Measurements from ENCODE around the gene KDM5A. TPM values are rescaled to one million over a fixed set of nuclear protein-coding genes. Genes with fewer than 3 reads are reported as not detected.

KDM5A gene
- polyA plus RNA-seq, 1 of the 3 experiments (the other 2 are of a cell fraction): 6.2 TPM

- Histone ChIP-seq H3K79me2 (ENCODE audit: insufficient read depth) (no peaks in the 10 kb centered on the region), H3K27ac (ENCODE audit: low read depth in 2 of 2, low read length in 1 of 2) (no peak overlapping the region), H3K4me1 (ENCODE audit: control insufficient read depth in 1 of 2, insufficient read depth in 2 of 2, low read depth in 1 of 2, low read length in 1 of 2) (peaks cover 0 to 12% of the 10 kb centered on the region in 2 experiments; a peak in 1 of 4 replicates), H3K9ac (no peak overlapping the region), H3K4me2 (no peak overlapping the region), H3F3A (replicated peaks; ENCODE audit: insufficient read depth) (no peaks in the 10 kb centered on the region), H3K36me3 (replicated peaks in 1 of 2; ENCODE audit: control insufficient read depth in 1 of 2, insufficient read depth in 2 of 2, low read length in 1 of 2) (peaks cover 0 to 4% of the 10 kb centered on the region in 2 experiments), H2AFZ (ENCODE audit: low read depth) (no peak overlapping the region), H4K20me1 (ENCODE audit: insufficient read depth) (no peaks in the 10 kb centered on the region), H3K27me3 (ENCODE audit: insufficient read depth) (no peaks in the 10 kb centered on the region), H3K9me2 (no peaks in the 10 kb centered on the region), H3K4me3 (ENCODE audit: low read depth in 2 of 2, low read length in 1 of 2) (no peak overlapping the region), H3K9me3 (no peaks in the 10 kb centered on the region)
- ChIA-PET POLR2A (no interaction called here), CTCF (interaction anchor here (0.9 kb wide), 1 partner anchor 50 kb away, joined by 3 read pairs; no protein-coding TSS in a partner anchor)
- 66% methylated on average over 3 of the region's 3 CpGs for WGBS (ENCODE audit: low lambda C conversion rate)
- TF ChIP-seq RXRA (IDR thresholded peaks at IDR 0.05; ENCODE audit: borderline replicate concordance, low read depth) (no peak), PBX3 (IDR thresholded peaks at IDR 0.05) (no peak), GABPA (IDR thresholded peaks at IDR 0.05; ENCODE audit: low read depth) (no peak), MEF2A (IDR thresholded peaks at IDR 0.05; ENCODE audit: borderline replicate concordance, low read depth) (no peak), GATA2 (CRISPR knock-in tag; IDR thresholded peaks at IDR 0.05) (no peak), YY1 (IDR thresholded peaks at IDR 0.05; ENCODE audit: low read depth) (no peak), IRF3 (IDR thresholded peaks at IDR 0.05; ENCODE audit: low read depth, low read length) (no peak), EZH2phosphoT487 (IDR thresholded peaks at IDR 0.05; ENCODE audit: borderline replicate concordance, low read depth) (no peak)
- no peak for DNase-seq
Observed at GRCh38 chr12:269191-269590, 119.9 kb downstream of the KDM5A start.

DNA sequence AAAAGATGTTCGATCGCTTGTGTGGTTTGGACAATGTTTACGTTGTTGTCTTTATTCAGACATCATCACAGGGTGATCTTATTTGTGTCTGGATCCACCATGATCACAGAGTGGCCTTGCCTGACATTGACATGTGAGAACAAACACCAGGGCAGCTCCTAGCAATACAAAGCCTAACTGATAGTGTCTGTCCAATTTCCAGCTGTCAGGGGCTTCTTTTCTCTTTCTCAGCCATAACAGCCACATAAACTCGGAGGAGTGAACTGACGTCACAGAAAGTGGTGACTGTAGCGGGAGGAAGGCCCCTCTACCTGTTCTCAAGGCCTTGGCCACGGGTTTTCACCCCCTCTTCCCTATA is 120.7 kb downstream of the KDM5A start:
- no peak for DNase-seq
- no peaks in the 10 kb centered on the region for H3K9me2 ChIP-seq
- H3K27ac ChIP-seq (ENCODE audit: low read depth in 2 of 2, low read length in 1 of 2): no peak overlapping the region
- WGBS (ENCODE audit: low lambda C conversion rate): 47% methylated on average over 7 of the region's 7 CpGs
- peaks cover 0 to 12% of the 10 kb centered on the region in 2 experiments; a peak in 1 of 4 replicates for H3K4me1 ChIP-seq (ENCODE audit: control insufficient read depth in 1 of 2, insufficient read depth in 2 of 2, low read depth in 1 of 2, low read length in 1 of 2)
- no peak for TF ChIP-seq USF1 (IDR thresholded peaks at IDR 0.05; ENCODE audit: borderline replicate concordance, low read depth)
- TF ChIP-seq TAF1 (IDR thresholded peaks at IDR 0.05; ENCODE audit: borderline replicate concordance, low read depth, low read length): no peak
- TF ChIP-seq MXI1 (IDR thresholded peaks at IDR 0.05; ENCODE audit: low read depth, low read length): no peak
- no peak for TF ChIP-seq EZH2phosphoT487 (IDR thresholded peaks at IDR 0.05; ENCODE audit: borderline replicate concordance, low read depth)
- no peak for TF ChIP-seq EP300 (IDR thresholded peaks at IDR 0.05; ENCODE audit: borderline replicate concordance in 1 of 2, low read depth in 1 of 2, low read length in 1 of 2)
- TF ChIP-seq, protein P1, sequence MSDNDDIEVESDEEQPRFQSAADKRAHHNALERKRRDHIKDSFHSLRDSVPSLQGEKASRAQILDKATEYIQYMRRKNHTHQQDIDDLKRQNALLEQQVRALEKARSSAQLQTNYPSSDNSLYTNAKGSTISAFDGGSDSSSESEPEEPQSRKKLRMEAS (IDR thresholded peaks at IDR 0.05; ENCODE audit: low read depth): no peak
- TF ChIP-seq SMC3 (IDR thresholded peaks at IDR 0.05; ENCODE audit: low read depth, low read length): no peak
- no peak for TF ChIP-seq JUND (IDR thresholded peaks at IDR 0.05)
- TF ChIP-seq POLR2AphosphoS5 (IDR thresholded peaks at IDR 0.05; ENCODE audit: low read depth, low read length): no peak
- no peak for TF ChIP-seq SIN3A (IDR thresholded peaks at IDR 0.05; ENCODE audit: borderline replicate concordance, low read depth, low read length)
- TF ChIP-seq, protein P2, sequence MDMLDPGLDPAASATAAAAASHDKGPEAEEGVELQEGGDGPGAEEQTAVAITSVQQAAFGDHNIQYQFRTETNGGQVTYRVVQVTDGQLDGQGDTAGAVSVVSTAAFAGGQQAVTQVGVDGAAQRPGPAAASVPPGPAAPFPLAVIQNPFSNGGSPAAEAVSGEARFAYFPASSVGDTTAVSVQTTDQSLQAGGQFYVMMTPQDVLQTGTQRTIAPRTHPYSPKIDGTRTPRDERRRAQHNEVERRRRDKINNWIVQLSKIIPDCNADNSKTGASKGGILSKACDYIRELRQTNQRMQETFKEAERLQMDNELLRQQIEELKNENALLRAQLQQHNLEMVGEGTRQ (IDR thresholded peaks at IDR 0.05; ENCODE audit: borderline replicate concordance, low read depth, low read length): no peak
- no peak for TF ChIP-seq FOXJ3 (CRISPR knock-in tag; IDR thresholded peaks at IDR 0.05)
- no peak for TF ChIP-seq IRF3 (IDR thresholded peaks at IDR 0.05; ENCODE audit: low read depth, low read length)
- no peak for TF ChIP-seq NRF1 (IDR thresholded peaks at IDR 0.05; ENCODE audit: low read depth, low read length)
- TF ChIP-seq GABPA (IDR thresholded peaks at IDR 0.05; ENCODE audit: low read depth): no peak
- no peak for TF ChIP-seq YY1 (IDR thresholded peaks at IDR 0.05; ENCODE audit: low read depth)
- H3K27me3 ChIP-seq (ENCODE audit: insufficient read depth): no peaks in the 10 kb centered on the region
- POLR2A ChIA-PET: no interaction called here
- H3K4me3 ChIP-seq (ENCODE audit: low read depth in 2 of 2, low read length in 1 of 2): no peak overlapping the region
- CTCF ChIA-PET: no interaction called here
- H2AFZ ChIP-seq (ENCODE audit: low read depth): no peak overlapping the region
- H3K4me2 ChIP-seq: no peak overlapping the region
- H3K9ac ChIP-seq: no peak overlapping the region
- H3F3A ChIP-seq (replicated peaks; ENCODE audit: insufficient read depth): no peaks in the 10 kb centered on the region
- H4K20me1 ChIP-seq (ENCODE audit: insufficient read depth): no peaks in the 10 kb centered on the region
- H3K36me3 ChIP-seq (replicated peaks in 1 of 2; ENCODE audit: control insufficient read depth in 1 of 2, insufficient read depth in 2 of 2, low read length in 1 of 2): peaks cover 0 to 4% of the 10 kb centered on the region in 2 experiments
- no peaks in the 10 kb centered on the region for H3K9me3 ChIP-seq
- no peaks in the 10 kb centered on the region for H3K79me2 ChIP-seq (ENCODE audit: insufficient read depth)
